Esophagus muscularis mucosa (tissue), 4 donors: Measurements from ENCODE around the gene PDK3.

Experiments
- CTCF ChIP-seq, 3 experiments: fragments of 200-600 bp in 2 of 3; fragments of 450-650 bp in 1 of 3; sonication (generic) in 2 of 3; IDR thresholded peaks; one replicate each; pipeline ENCODE4 v1.5.1; 2017 to 2019; ENCODE audit warnings: antibody characterized with exemption in 3 of 3, mild to moderate bottlenecking in 2 of 3, moderate library complexity in 1 of 3
- EP300 ChIP-seq: sonication (generic); formaldehyde crosslinking; IDR thresholded peaks from one replicate; pipeline ENCODE4 v1.6.1; 2017; ENCODE audit warnings: antibody characterized with exemption
- POLR2A ChIP-seq: fragments of 450-650 bp; IDR thresholded peaks from one replicate; pipeline ENCODE4 v1.6.1; 2017; ENCODE audit warnings: antibody characterized with exemption, moderate library complexity, mild to moderate bottlenecking, low read depth
- POLR2AphosphoS5 ChIP-seq, 2 donors: sonication (generic); formaldehyde crosslinking; IDR thresholded peaks; one replicate each; pipeline ENCODE4 v1.6.1; 2017; ENCODE audit warnings: antibody characterized with exemption in 2 of 2

GRCh38 chrX:24426340-24426913 is 38.7 kb upstream of the PDK3 start:
- TF ChIP-seq CTCF (IDR thresholded peaks at IDR 0.05) = no peak
- no peak for TF ChIP-seq POLR2AphosphoS5 (IDR thresholded peaks at IDR 0.05)
- TF ChIP-seq POLR2A = no peak
- no peak for TF ChIP-seq EP300
